Right lobe of liver (tissue), 6 donors: ENCODE data around the gene CPEB4. TPM values are rescaled to one million over a fixed set of nuclear protein-coding genes. Genes with fewer than 3 reads are reported as not detected.

Experiments used
- ATAC-seq, 4 donors: fragments of 200-7000 bp; cut with Tn5 transposase; one replicate each; pipeline ENCODE4 v1.9.1; 2020; ENCODE audit warnings: mild to moderate bottlenecking in 4 of 4, moderate library complexity in 4 of 4
- DNase-seq, 3 donors: peaks; one replicate each; pipeline ENCODE4 v3.0.0-alpha.2; 2020
- H3K27ac ChIP-seq, 3 donors: fragments of 200-600 bp; one replicate each; pipeline ENCODE4 v1.8.0; 2022
- H3K27me3 ChIP-seq, 2 donors: fragments of 200-600 bp; one replicate each; pipeline ENCODE4 v1.8.0; 2022
- H3K36me3 ChIP-seq, 4 donors: fragments of 200-600 bp; sonication (generic) in 1 of 4; one replicate each; pipeline versions ENCODE4 v1.5.1 to v1.8.0; 2017 to 2022; ENCODE audit warnings: control low read depth in 1 of 4
- H3K4me1 ChIP-seq, 4 donors: fragments of 200-600 bp; sonication (generic) in 1 of 4; one replicate each; pipeline versions ENCODE4 v1.5.1 to v1.8.0; 2017 to 2022; ENCODE audit warnings: control low read depth in 1 of 4
- H3K4me3 ChIP-seq, 3 donors: fragments of 200-600 bp; one replicate each; pipeline ENCODE4 v1.8.0; 2022
- H3K9me3 ChIP-seq, 4 donors: fragments of 200-600 bp; sonication (generic) in 1 of 4; one replicate each; pipeline versions ENCODE4 v1.5.1 to v1.8.0; 2017 to 2022; ENCODE audit warnings: control low read depth in 1 of 4
- CTCF ChIP-seq, 4 donors: fragments of 200-600 bp in 3 of 4; fragments of 450-650 bp in 1 of 4; IDR thresholded peaks; one replicate each; pipeline versions ENCODE4 v1.5.1 to v1.8.0; 2016 to 2022; ENCODE audit warnings: antibody characterized with exemption in 4 of 4, mild to moderate bottlenecking in 2 of 4
- POLR2A ChIP-seq: fragments of 450-650 bp; IDR thresholded peaks from one replicate; pipeline ENCODE4 v1.6.1; 2017; ENCODE audit warnings: antibody characterized with exemption, mild to moderate bottlenecking
- WGBS: methylation state at CpG from one replicate; pipeline ENCODE4 v1.1.6; 2018; ENCODE audit warnings: low coverage, low lambda C conversion rate; ENCODE audit not compliant: insufficient coverage; ENCODE audit errors: missing lambda C conversion rate; 5-methylcytosine and 5-hydroxymethylcytosine counted together
- intact Hi-C, 2 donors: fragments of 100-400 bp; cut with DNase I; formaldehyde crosslinking; loops; one replicate each; pipeline versions ENCODE4 v1.11.2 to v1.14.1; 2022
- total RNA-seq, 6 experiments: library from RNA; depleted of rRNA in 2 of 6; stranded (reverse); fragments of >200 nt in 2 of 6; fragmentation: NEBNext Ultra II Directional in 3 of 6; extraction: Animal tissue kit (Norgen Biotek cat#: 25700) in 3 of 6; gene quantifications; one replicate each; pipeline versions ENCODE4 v1.1.0 to v1.2.4, GENCODE V29; 2016 to 2023
- donor health status: DM: no; HTN: yes; CAD: no.
- donor health status: DM: no; HTN: no; CAD: no.
- donor health status: DM: no; HTN: no; CAD: no.
- donor health status: DM: no; HTN: yes; CAD: no.
- donor health status: DM: no; HTN: yes; CAD: no.

CPEB4 gene
- total RNA-seq, 6 experiments from 2014 or later, result 27.3 to 49.9 (median 40.0) TPM

DNA sequence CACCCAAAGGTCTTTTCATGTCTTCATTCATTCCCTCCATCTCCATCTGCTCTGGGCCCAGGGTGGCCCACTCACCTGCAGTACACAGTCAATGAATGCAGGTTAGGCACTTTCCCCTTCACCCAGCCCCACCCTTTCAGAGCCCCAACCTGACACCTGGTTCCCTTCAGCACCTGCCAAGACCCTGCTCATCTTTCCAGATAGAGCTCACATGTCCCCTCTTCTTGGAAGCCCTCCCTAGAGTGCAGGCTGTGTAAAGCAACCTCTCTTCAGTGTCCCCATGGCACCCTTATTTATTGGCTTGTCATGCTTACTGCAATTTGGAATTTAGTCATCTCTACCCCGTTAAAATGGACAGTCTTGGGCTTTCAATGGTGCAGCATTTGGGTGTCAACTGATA lies 13.0 kb upstream of the CPEB4 start:
- H3K27me3 ChIP-seq, result no peaks in the 10 kb centered on the region
- H3K4me1 ChIP-seq, result peaks cover 0 to 17% (median 2%) of the 10 kb centered on the region in 4 donors
- DNase-seq, result no peak
- TF ChIP-seq CTCF (IDR thresholded peaks at IDR 0.05) (no peak), POLR2A (no peak)
- H3K27ac ChIP-seq, result no peak overlapping the region
- H3K9me3 ChIP-seq, result no peaks in the 10 kb centered on the region
- 67% methylated on average over 1 of the region's 1 CpG for WGBS
- no peak overlapping the region for H3K4me3 ChIP-seq
- no peak for ATAC-seq
- intact Hi-C loops, result no loop called here
- no peaks in the 10 kb centered on the region for H3K36me3 ChIP-seq

DNA sequence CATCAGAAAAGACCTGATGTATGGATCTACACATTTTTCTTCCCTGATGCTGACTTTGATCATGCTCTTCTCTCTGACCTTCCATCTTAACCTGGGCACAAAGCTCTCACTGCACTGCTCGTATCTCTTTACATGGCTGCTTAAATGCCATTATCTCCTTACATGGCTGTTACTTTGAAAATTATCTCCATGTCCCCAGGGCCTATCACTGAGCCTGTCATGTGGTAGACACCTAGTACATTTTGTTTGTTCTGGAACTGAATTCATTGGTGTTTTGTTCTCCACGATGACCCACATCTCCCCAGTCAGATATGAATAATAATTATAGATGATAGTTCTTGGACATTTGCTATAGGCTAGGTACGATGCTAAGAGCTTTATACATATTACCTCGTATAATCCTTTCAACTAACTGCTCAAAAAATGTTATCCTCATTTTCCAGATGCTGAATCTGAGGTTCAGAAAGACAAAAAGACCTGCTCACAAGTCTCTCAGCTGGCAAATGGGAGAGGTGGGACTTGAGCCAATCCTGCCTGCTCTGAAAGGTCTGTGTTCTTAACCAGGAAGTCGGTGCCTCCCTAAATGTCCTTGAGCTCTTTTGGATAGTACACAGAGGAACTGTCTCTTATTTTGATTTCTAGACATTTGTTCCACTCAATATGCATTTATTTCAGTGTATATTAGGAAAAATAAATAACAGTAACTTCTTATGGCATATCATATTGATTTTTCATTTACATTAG lies 9.8 kb upstream of the CPEB4 start:
- DNase-seq, result peak in 2 of 3 donors; percentile 61 to 74
- peaks cover 0 to 18% (median 3%) of the 10 kb centered on the region in 4 donors for H3K4me1 ChIP-seq
- WGBS, result 41% methylated on average over 5 of the region's 5 CpGs
- no peaks in the 10 kb centered on the region for H3K9me3 ChIP-seq
- no peaks in the 10 kb centered on the region for H3K27me3 ChIP-seq
- no peak overlapping the region for H3K27ac ChIP-seq
- H3K4me3 ChIP-seq, result no peak overlapping the region
- intact Hi-C loops, result no loop called here
- H3K36me3 ChIP-seq, result no peaks in the 10 kb centered on the region
- ATAC-seq, result peak; percentile 62 to 76 (median 74)
- TF ChIP-seq CTCF (IDR thresholded peaks at IDR 0.05), result no peak
- TF ChIP-seq POLR2A, result no peak

GRCh38 chr5:173880306-173880985 lies 7.7 kb upstream of the CPEB4 start:
- Histone ChIP-seq H3K27me3 (no peaks in the 10 kb centered on the region), H3K27ac (no peak overlapping the region), H3K4me3 (no peak overlapping the region), H3K36me3 (no peaks in the 10 kb centered on the region), H3K4me1 (peaks cover 0 to 21% (median 9%) of the 10 kb centered on the region in 4 donors), H3K9me3 (no peaks in the 10 kb centered on the region)
- DNase-seq (no peak), ATAC-seq (no peak)
- WGBS, result 70% methylated on average over 4 of the region's 5 CpGs
- TF ChIP-seq CTCF (IDR thresholded peaks at IDR 0.05) (no peak), POLR2A (no peak)
- intact Hi-C loops, result no loop called here

- no peak for ATAC-seq
- Histone ChIP-seq H3K4me1 (peaks cover 0 to 21% (median 9%) of the 10 kb centered on the region in 4 donors), H3K27ac (no peak overlapping the region), H3K27me3 (no peaks in the 10 kb centered on the region), H3K9me3 (no peaks in the 10 kb centered on the region), H3K36me3 (no peaks in the 10 kb centered on the region), H3K4me3 (no peak overlapping the region)
- DNase-seq, result no peak
- 91% methylated on average over 5 of the region's 6 CpGs for WGBS
- intact Hi-C loops, result no loop called here
- TF ChIP-seq POLR2A (no peak), CTCF (IDR thresholded peaks at IDR 0.05) (no peak)
These were observed 6.2 kb upstream of the CPEB4 start for GRCh38 chr5:173881811-173882575.
